Measurements from ENCODE around the gene KDM1A.

The KDM1A gene

GRCh38 chr1:23122796-23123195 lies 103.5 kb downstream of the KDM1A start:
- Histone ChIP-seq H2AFZ (ENCODE audit: low read length) (no peak overlapping the region), H3K27me3 (ENCODE audit: insufficient read depth, low read length, poor library complexity, severe bottlenecking) (no peaks in the 10 kb centered on the region), H3K9me3 (ENCODE audit: insufficient read depth, low read depth, low read length) (no peaks in the 10 kb centered on the region), H3F3A (ENCODE audit: low read depth) (no peaks in the 10 kb centered on the region), H3K4me1 (ENCODE audit: insufficient read depth, low read length, poor library complexity, severe bottlenecking) (peaks cover 26% of the 10 kb centered on the region), H4K20me1 (ENCODE audit: insufficient read depth, low read length, poor library complexity, severe bottlenecking) (peaks cover 33% of the 10 kb centered on the region), H3K4me2 (ENCODE audit: low read depth, low read length, poor library complexity, severe bottlenecking) (no peak overlapping the region), H3K9ac (ENCODE audit: low read depth, low read length, poor library complexity, severe bottlenecking) (no peak overlapping the region), H3K36me3 (ENCODE audit: insufficient read depth, low read length) (no peaks in the 10 kb centered on the region), H3K4me3 (ENCODE audit: low read length, poor library complexity, severe bottlenecking) (no peak overlapping the region), H3K9me2 (replicated peaks; ENCODE audit: low read depth, low read length) (no peaks in the 10 kb centered on the region), H3K79me2 (ENCODE audit: insufficient read depth, low read length) (peaks cover 90% of the 10 kb centered on the region)
- TF ChIP-seq EZH2phosphoT487 (IDR thresholded peaks at IDR 0.05; ENCODE audit: borderline replicate concordance) (no peak), CTCF (conservative IDR thresholded peaks at IDR 0.05; ENCODE audit: low read length) (no peak)

GRCh38 chr1:23123528-23123927 lies 104.3 kb downstream of the KDM1A start:
- Histone ChIP-seq H3K36me3 (ENCODE audit: insufficient read depth, low read length) (no peaks in the 10 kb centered on the region), H3F3A (ENCODE audit: low read depth) (no peaks in the 10 kb centered on the region), H3K9me2 (replicated peaks; ENCODE audit: low read depth, low read length) (no peaks in the 10 kb centered on the region), H3K9ac (ENCODE audit: low read depth, low read length, poor library complexity, severe bottlenecking) (no peak overlapping the region), H3K27me3 (ENCODE audit: insufficient read depth, low read length, poor library complexity, severe bottlenecking) (no peaks in the 10 kb centered on the region), H3K4me2 (ENCODE audit: low read depth, low read length, poor library complexity, severe bottlenecking) (no peak overlapping the region), H2AFZ (ENCODE audit: low read length) (no peak overlapping the region), H3K79me2 (ENCODE audit: insufficient read depth, low read length) (peaks cover 85% of the 10 kb centered on the region), H3K9me3 (ENCODE audit: insufficient read depth, low read depth, low read length) (no peaks in the 10 kb centered on the region), H4K20me1 (ENCODE audit: insufficient read depth, low read length, poor library complexity, severe bottlenecking) (peaks cover 34% of the 10 kb centered on the region), H3K4me3 (ENCODE audit: low read length, poor library complexity, severe bottlenecking) (no peak overlapping the region), H3K4me1 (ENCODE audit: insufficient read depth, low read length, poor library complexity, severe bottlenecking) (peaks cover 26% of the 10 kb centered on the region)
- TF ChIP-seq EZH2phosphoT487 (IDR thresholded peaks at IDR 0.05; ENCODE audit: borderline replicate concordance), result no peak
- no peak for TF ChIP-seq CTCF (conservative IDR thresholded peaks at IDR 0.05; ENCODE audit: low read length)

GRCh38 chr1:23124259-23125026 lies 105.2 kb downstream of the KDM1A start:
- peaks cover 85% of the 10 kb centered on the region for H3K79me2 ChIP-seq (ENCODE audit: insufficient read depth, low read length)
- no peak overlapping the region for H2AFZ ChIP-seq (ENCODE audit: low read length)
- H3K9ac ChIP-seq (ENCODE audit: low read depth, low read length, poor library complexity, severe bottlenecking), result no peak overlapping the region
- H3K9me2 ChIP-seq (replicated peaks; ENCODE audit: low read depth, low read length), result no peaks in the 10 kb centered on the region
- no peaks in the 10 kb centered on the region for H3K36me3 ChIP-seq (ENCODE audit: insufficient read depth, low read length)
- H3K4me1 ChIP-seq (ENCODE audit: insufficient read depth, low read length, poor library complexity, severe bottlenecking), result peaks cover 18% of the 10 kb centered on the region
- no peak for TF ChIP-seq EZH2phosphoT487 (IDR thresholded peaks at IDR 0.05; ENCODE audit: borderline replicate concordance)
- no peak for TF ChIP-seq CTCF (conservative IDR thresholded peaks at IDR 0.05; ENCODE audit: low read length)
- no peak overlapping the region for H3K4me2 ChIP-seq (ENCODE audit: low read depth, low read length, poor library complexity, severe bottlenecking)
- no peaks in the 10 kb centered on the region for H3F3A ChIP-seq (ENCODE audit: low read depth)
- no peak overlapping the region for H3K4me3 ChIP-seq (ENCODE audit: low read length, poor library complexity, severe bottlenecking)
- H3K9me3 ChIP-seq (ENCODE audit: insufficient read depth, low read depth, low read length), result no peaks in the 10 kb centered on the region
- peaks cover 33% of the 10 kb centered on the region for H4K20me1 ChIP-seq (ENCODE audit: insufficient read depth, low read length, poor library complexity, severe bottlenecking)
- no peaks in the 10 kb centered on the region for H3K27me3 ChIP-seq (ENCODE audit: insufficient read depth, low read length, poor library complexity, severe bottlenecking)
